ENCODE measurements around the gene ETHE1. TPM values are rescaled to one million over a fixed set of nuclear protein-coding genes. Genes with fewer than 3 reads are reported as not detected.

ETHE1 gene
- polyA plus RNA-seq, 4 donors = 25.9 to 31.4 (median 26.7) TPM

- DNase-seq (ENCODE audit: low read depth in 4 of 4, low spot score in 2 of 4) = no peak
These were observed 28.7 kb downstream of the ETHE1 start for GRCh38 chr19:43498233-43498842.

GRCh38 chr19:43496960-43497359, 30.0 kb downstream of the ETHE1 start:
- DNase-seq (ENCODE audit: low read depth in 4 of 4, low spot score in 2 of 4) = no peak

- no peak for DNase-seq (ENCODE audit: low read depth in 4 of 4, low spot score in 2 of 4)
These were observed 31.9 kb downstream of the ETHE1 start for GRCh38 chr19:43495082-43495481.

- no peak for DNase-seq (ENCODE audit: low read depth in 4 of 4, low spot score in 2 of 4)
These were observed 36.2 kb downstream of the ETHE1 start for GRCh38 chr19:43490759-43491158.

- no peak for DNase-seq (ENCODE audit: low read depth in 4 of 4, low spot score in 2 of 4)
These were observed 36.9 kb downstream of the ETHE1 start for GRCh38 chr19:43489979-43490599.

GRCh38 chr19:43489310-43489709, 37.7 kb downstream of the ETHE1 start:
- no peak for DNase-seq (ENCODE audit: low read depth in 4 of 4, low spot score in 2 of 4)

- DNase-seq (ENCODE audit: low read depth in 4 of 4, low spot score in 2 of 4) = no peak
These were observed 38.8 kb downstream of the ETHE1 start for GRCh38 chr19:43488179-43488578.

GRCh38 chr19:43486412-43486811, 40.6 kb downstream of the ETHE1 start:
- no peak for DNase-seq (ENCODE audit: low read depth in 4 of 4, low spot score in 2 of 4)

- DNase-seq (ENCODE audit: low read depth in 4 of 4, low spot score in 2 of 4) = no peak
These were observed 41.0 kb downstream of the ETHE1 start for GRCh38 chr19:43485951-43486350.

- DNase-seq (ENCODE audit: low read depth in 4 of 4, low spot score in 2 of 4) = no peak
These were observed 43.7 kb downstream of the ETHE1 start for GRCh38 chr19:43483281-43483680.

GRCh38 chr19:43482193-43482592, 44.8 kb downstream of the ETHE1 start:
- DNase-seq (ENCODE audit: low read depth in 4 of 4, low spot score in 2 of 4) = no peak

- DNase-seq (ENCODE audit: low read depth in 4 of 4, low spot score in 2 of 4) = no peak
These were observed 45.3 kb downstream of the ETHE1 start for GRCh38 chr19:43481701-43482100.

- DNase-seq (ENCODE audit: low read depth in 4 of 4, low spot score in 2 of 4) = no peak
These were observed 46.4 kb downstream of the ETHE1 start for GRCh38 chr19:43480574-43480973.

GRCh38 chr19:43479961-43480561, 46.9 kb downstream of the ETHE1 start:
- DNase-seq (ENCODE audit: low read depth in 4 of 4, low spot score in 2 of 4) = no peak

GRCh38 chr19:43479226-43479625, 47.8 kb downstream of the ETHE1 start:
- DNase-seq (ENCODE audit: low read depth in 4 of 4, low spot score in 2 of 4) = no peak

- DNase-seq (ENCODE audit: low read depth in 4 of 4, low spot score in 2 of 4) = no peak
These were observed 48.7 kb downstream of the ETHE1 start for GRCh38 chr19:43478323-43478722.

GRCh38 chr19:43476606-43477005, 50.4 kb downstream of the ETHE1 start:
- DNase-seq (ENCODE audit: low read depth in 4 of 4, low spot score in 2 of 4) = no peak

- DNase-seq (ENCODE audit: low read depth in 4 of 4, low spot score in 2 of 4) = peak; percentile 58 to 88 (median 84)
These were observed 51.9 kb downstream of the ETHE1 start for GRCh38 chr19:43474986-43475705.

GRCh38 chr19:43474487-43474886, 52.5 kb downstream of the ETHE1 start:
- no peak for DNase-seq (ENCODE audit: low read depth in 4 of 4, low spot score in 2 of 4)

- DNase-seq (ENCODE audit: low read depth in 4 of 4, low spot score in 2 of 4) = no peak
These were observed 55.9 kb downstream of the ETHE1 start for GRCh38 chr19:43471091-43471490.

GRCh38 chr19:43470288-43470687, 56.7 kb downstream of the ETHE1 start:
- DNase-seq (ENCODE audit: low read depth in 4 of 4, low spot score in 2 of 4) = no peak

GRCh38 chr19:43469160-43469480, 57.9 kb downstream of the ETHE1 start:
- DNase-seq (ENCODE audit: low read depth in 4 of 4, low spot score in 2 of 4) = no peak
